SU-DHL-6 (cell line): ENCODE measurements around the gene SPECC1.

Experiments
- H2AFZ ChIP-seq: fragments of 200-600 bp; sonication (generic); 2 replicates; pipeline ENCODE4 v1.6.1; 2014; ENCODE audit warnings: low read depth, mild to moderate bottlenecking, moderate library complexity, mixed read lengths, antibody characterized with exemption, low read length; ENCODE audit not compliant: severe bottlenecking
- H3F3A ChIP-seq: fragments of 200-600 bp; shearing (Covaris generic); 2 replicates; pipeline ENCODE4 v1.6.0; 2016; ENCODE audit warnings: antibody characterized with exemption, mild to moderate bottlenecking; ENCODE audit not compliant: insufficient read depth
- H3K27ac ChIP-seq: fragments of 200-600 bp; sonication (generic); 2 replicates; pipeline ENCODE4 v1.5.1; 2016; ENCODE audit warnings: low read depth, mild to moderate bottlenecking, low read length, moderate library complexity, mixed read lengths
- H3K27me3 ChIP-seq: fragments of 200-600 bp; sonication (generic), shearing (Covaris generic); 2 replicates; pipeline ENCODE4 v1.6.0; 2014; ENCODE audit warnings: mild to moderate bottlenecking, low read length
- H3K36me3 ChIP-seq: fragments of 200-600 bp; sonication (generic); 2 replicates; pipeline ENCODE4 v1.6.1; 2014; ENCODE audit warnings: mild to moderate bottlenecking, low read length, mixed read lengths
- H3K4me2 ChIP-seq: fragments of 300-600, 200-600 bp; shearing (Covaris generic), sonication (generic); 2 replicates; pipeline ENCODE4 v1.6.0; 2014; ENCODE audit warnings: low read length, low read depth, mild to moderate bottlenecking; ENCODE audit not compliant: poor library complexity, severe bottlenecking
- H3K4me3 ChIP-seq: fragments of 200-600 bp; sonication (generic); 2 replicates; pipeline ENCODE4 v1.5.1; 2014; ENCODE audit warnings: antibody characterized with exemption, low read length, mild to moderate bottlenecking, mixed read lengths; ENCODE audit not compliant: insufficient read depth, poor library complexity, severe bottlenecking
- H3K79me2 ChIP-seq: fragments of 200-600 bp; sonication (generic); 2 replicates; pipeline ENCODE4 v1.6.1; 2014; ENCODE audit warnings: mild to moderate bottlenecking, low read length, moderate library complexity; ENCODE audit not compliant: insufficient read depth
- H3K9ac ChIP-seq: fragments of 200-600 bp; sonication (generic); 2 replicates; pipeline ENCODE4 v1.7.0; 2014; ENCODE audit warnings: mild to moderate bottlenecking, low read length
- H3K9me2 ChIP-seq: fragments of 200-600 bp; sonication (generic); replicated peaks from 2 replicates; pipeline ENCODE4 v1.6.1; 2014; ENCODE audit warnings: low read length; ENCODE audit not compliant: insufficient read depth
- H3K9me3 ChIP-seq: fragments of 200-600 bp; sonication (generic); 2 replicates; pipeline ENCODE4 v1.6.1; 2014; ENCODE audit warnings: low read length, mixed read lengths; ENCODE audit not compliant: insufficient read depth
- H4K20me1 ChIP-seq: fragments of 200-600 bp; sonication (generic); 2 replicates; pipeline ENCODE4 v1.6.1; 2014; ENCODE audit warnings: low read depth, mild to moderate bottlenecking, antibody characterized with exemption, low read length, moderate library complexity, mixed read lengths
- EZH2phosphoT487 ChIP-seq: fragments of 200-600 bp; sonication (generic), shearing (Covaris generic); conservative IDR thresholded peaks from 2 replicates; pipeline ENCODE4 v1.6.1; 2018; ENCODE audit warnings: mild to moderate bottlenecking, antibody characterized with exemption, low read length, moderate library complexity, mixed read lengths
- TF ChIP-seq, protein P1 (sequence below): fragments of 200-600 bp; sonication (generic); IDR thresholded peaks from one replicate; pipeline ENCODE4 v1.5.1; 2017; ENCODE audit warnings: antibody characterized with exemption, mild to moderate bottlenecking, low read length, moderate library complexity; ENCODE audit not compliant: insufficient read depth, poor library complexity, severe bottlenecking

SPECC1 gene

DNA sequence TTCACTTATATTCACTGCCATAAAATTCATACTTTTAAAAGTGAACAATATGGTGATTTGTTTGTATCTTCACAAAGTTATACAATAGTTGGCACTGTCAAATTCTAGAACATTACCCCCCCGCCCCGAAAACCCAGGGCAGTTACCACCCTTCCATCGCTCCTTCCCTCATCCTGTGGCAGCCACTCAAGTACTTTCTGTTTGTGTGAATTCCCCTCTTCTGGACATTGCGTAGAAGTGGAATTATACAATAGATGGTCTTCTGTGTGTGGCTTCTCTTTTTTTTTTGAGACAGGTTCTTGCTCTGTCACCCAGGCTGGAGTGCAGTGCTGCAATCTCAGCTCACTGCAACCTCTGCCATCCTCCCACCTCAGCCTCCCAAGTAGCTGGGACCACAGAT lies 58.6 kb downstream of the SPECC1 start:
- no peaks in the 10 kb centered on the region for H3K79me2 ChIP-seq
- no peak overlapping the region for H3K4me3 ChIP-seq
- H3K36me3 ChIP-seq: no peaks in the 10 kb centered on the region
- H3K27me3 ChIP-seq: no peaks in the 10 kb centered on the region
- no peak overlapping the region for H3K27ac ChIP-seq
- H3F3A ChIP-seq: no peaks in the 10 kb centered on the region
- H3K9me2 ChIP-seq: no peaks in the 10 kb centered on the region
- H4K20me1 ChIP-seq: no peaks in the 10 kb centered on the region
- H2AFZ ChIP-seq: no peak overlapping the region
- no peak for TF ChIP-seq EZH2phosphoT487
- TF ChIP-seq, protein P1, sequence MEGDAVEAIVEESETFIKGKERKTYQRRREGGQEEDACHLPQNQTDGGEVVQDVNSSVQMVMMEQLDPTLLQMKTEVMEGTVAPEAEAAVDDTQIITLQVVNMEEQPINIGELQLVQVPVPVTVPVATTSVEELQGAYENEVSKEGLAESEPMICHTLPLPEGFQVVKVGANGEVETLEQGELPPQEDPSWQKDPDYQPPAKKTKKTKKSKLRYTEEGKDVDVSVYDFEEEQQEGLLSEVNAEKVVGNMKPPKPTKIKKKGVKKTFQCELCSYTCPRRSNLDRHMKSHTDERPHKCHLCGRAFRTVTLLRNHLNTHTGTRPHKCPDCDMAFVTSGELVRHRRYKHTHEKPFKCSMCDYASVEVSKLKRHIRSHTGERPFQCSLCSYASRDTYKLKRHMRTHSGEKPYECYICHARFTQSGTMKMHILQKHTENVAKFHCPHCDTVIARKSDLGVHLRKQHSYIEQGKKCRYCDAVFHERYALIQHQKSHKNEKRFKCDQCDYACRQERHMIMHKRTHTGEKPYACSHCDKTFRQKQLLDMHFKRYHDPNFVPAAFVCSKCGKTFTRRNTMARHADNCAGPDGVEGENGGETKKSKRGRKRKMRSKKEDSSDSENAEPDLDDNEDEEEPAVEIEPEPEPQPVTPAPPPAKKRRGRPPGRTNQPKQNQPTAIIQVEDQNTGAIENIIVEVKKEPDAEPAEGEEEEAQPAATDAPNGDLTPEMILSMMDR: no peak
- no peak overlapping the region for H3K9ac ChIP-seq
- no peak overlapping the region for H3K4me2 ChIP-seq
- no peaks in the 10 kb centered on the region for H3K9me3 ChIP-seq

DNA sequence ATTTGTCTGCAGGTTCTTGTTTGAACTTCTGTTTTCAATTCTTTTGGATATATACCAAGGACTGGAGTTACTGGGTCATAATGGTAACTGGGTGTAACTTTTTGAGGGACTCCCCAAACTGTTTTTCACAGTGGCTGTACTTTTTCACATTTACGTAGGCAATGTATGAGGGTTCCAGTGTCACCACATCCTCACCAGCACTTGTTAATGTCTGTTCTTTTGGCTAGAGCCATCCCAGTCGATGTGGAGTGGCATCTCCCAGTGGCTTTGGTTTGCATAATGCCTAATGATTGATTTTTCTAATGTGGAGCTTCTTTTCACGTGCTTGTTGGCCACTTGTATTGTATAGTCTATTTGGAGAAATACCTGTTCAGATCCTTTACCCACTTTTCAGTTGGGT lies 59.3 kb downstream of the SPECC1 start:
- Histone ChIP-seq H3K9me2 (no peaks in the 10 kb centered on the region), H3K27ac (no peak overlapping the region), H3K9ac (no peak overlapping the region), H3K36me3 (no peaks in the 10 kb centered on the region), H3K9me3 (no peaks in the 10 kb centered on the region), H3K4me3 (no peak overlapping the region), H3K27me3 (no peaks in the 10 kb centered on the region), H3K79me2 (no peaks in the 10 kb centered on the region), H3K4me2 (no peak overlapping the region), H3F3A (no peaks in the 10 kb centered on the region), H4K20me1 (no peaks in the 10 kb centered on the region), H2AFZ (no peak overlapping the region)
- no peak for TF ChIP-seq EZH2phosphoT487
- TF ChIP-seq, protein P1: no peak

DNA sequence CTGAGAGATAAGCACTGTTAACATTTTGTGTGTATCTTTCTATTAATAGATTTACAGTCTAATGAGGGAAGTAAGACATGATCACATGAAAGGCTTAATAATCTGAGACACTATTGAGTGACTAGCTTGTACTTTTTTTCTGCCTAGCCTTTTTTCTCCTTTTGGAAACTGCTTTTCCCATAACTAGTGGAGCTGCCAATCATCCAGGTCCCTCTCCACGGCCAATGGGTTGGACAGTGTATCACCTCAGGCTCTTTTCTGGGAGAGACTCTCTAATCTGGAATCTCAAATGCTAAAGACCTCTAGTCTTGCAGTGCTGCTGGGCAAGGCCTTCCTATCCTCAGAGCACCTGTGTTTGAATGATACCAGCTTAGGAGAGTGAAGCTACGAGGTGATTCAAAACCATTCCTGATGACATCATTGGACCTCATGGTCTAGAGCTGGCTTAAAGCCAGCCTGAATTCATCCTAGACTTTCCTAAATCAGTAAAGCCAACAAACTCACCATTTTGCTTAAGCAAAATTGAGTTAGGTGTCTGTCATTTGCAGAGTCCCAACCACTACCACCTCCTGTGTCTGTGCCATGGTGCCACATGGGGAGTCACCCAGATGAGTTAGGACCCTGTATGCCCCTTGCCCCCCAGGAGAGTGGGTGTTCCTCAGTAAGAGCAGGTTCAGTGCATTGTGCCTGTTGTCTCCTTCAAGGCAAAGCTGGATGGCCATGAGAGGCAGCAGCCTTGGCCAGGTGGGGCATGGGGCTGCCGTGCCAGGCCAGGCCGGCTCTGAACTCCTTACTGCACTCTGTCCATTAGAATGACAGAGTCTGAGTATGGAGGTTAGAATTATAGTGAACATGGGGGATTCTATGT lies 62.9 kb downstream of the SPECC1 start:
- no peaks in the 10 kb centered on the region for H3K79me2 ChIP-seq
- TF ChIP-seq EZH2phosphoT487: no peak
- TF ChIP-seq, protein P1: no peak
- no peak overlapping the region for H3K27ac ChIP-seq
- H3K9me2 ChIP-seq: no peaks in the 10 kb centered on the region
- no peaks in the 10 kb centered on the region for H3K27me3 ChIP-seq
- H4K20me1 ChIP-seq: no peaks in the 10 kb centered on the region
- no peaks in the 10 kb centered on the region for H3F3A ChIP-seq
- no peak overlapping the region for H3K4me3 ChIP-seq
- no peak overlapping the region for H3K9ac ChIP-seq
- no peaks in the 10 kb centered on the region for H3K9me3 ChIP-seq
- H2AFZ ChIP-seq: no peak overlapping the region
- H3K4me2 ChIP-seq: no peak overlapping the region
- no peaks in the 10 kb centered on the region for H3K36me3 ChIP-seq
